ENCODE results near the gene RHO. TPM values are rescaled to one million over a fixed set of nuclear protein-coding genes. Genes with fewer than 3 reads are reported as not detected.

Gene RHO
- total and polyA plus RNA-seq, 4 donors, result 0.01 TPM; not detected in 3

- DNase-seq, result no peak
- no peaks in the 10 kb centered on the region for H3K27me3 ChIP-seq (ENCODE audit: control insufficient read depth in 3 of 3, insufficient read depth in 3 of 3, low read length in 2 of 3)
- 97 to 98% methylated on average over 16 of the region's 16 CpGs for WGBS, 2 donors
- no peaks in the 10 kb centered on the region for H3K9me3 ChIP-seq (ENCODE audit: control insufficient read depth in 4 of 4, insufficient read depth in 3 of 4, low read length in 3 of 4)
- H3K36me3 ChIP-seq (ENCODE audit: control insufficient read depth in 4 of 4, insufficient read depth in 4 of 4, low read length in 4 of 4), result no peaks in the 10 kb centered on the region
- ATAC-seq (ENCODE audit: insufficient read depth, low FRiP score), result no peak
- peaks cover 0 to 17% (median 7%) of the 10 kb centered on the region in 5 donors for H3K4me1 ChIP-seq (ENCODE audit: control insufficient read depth in 5 of 5, insufficient read depth in 5 of 5, low read length in 5 of 5)
- no peak overlapping the region for H3K9ac ChIP-seq (ENCODE audit: insufficient read depth in 1 of 2, low read length in 2 of 2)
- TF ChIP-seq, protein P1, sequence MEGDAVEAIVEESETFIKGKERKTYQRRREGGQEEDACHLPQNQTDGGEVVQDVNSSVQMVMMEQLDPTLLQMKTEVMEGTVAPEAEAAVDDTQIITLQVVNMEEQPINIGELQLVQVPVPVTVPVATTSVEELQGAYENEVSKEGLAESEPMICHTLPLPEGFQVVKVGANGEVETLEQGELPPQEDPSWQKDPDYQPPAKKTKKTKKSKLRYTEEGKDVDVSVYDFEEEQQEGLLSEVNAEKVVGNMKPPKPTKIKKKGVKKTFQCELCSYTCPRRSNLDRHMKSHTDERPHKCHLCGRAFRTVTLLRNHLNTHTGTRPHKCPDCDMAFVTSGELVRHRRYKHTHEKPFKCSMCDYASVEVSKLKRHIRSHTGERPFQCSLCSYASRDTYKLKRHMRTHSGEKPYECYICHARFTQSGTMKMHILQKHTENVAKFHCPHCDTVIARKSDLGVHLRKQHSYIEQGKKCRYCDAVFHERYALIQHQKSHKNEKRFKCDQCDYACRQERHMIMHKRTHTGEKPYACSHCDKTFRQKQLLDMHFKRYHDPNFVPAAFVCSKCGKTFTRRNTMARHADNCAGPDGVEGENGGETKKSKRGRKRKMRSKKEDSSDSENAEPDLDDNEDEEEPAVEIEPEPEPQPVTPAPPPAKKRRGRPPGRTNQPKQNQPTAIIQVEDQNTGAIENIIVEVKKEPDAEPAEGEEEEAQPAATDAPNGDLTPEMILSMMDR (IDR thresholded peaks at IDR 0.05; ENCODE audit: control extremely low read depth, extremely low read depth), result no peak
- H3K4me3 ChIP-seq, result no peak overlapping the region
- H3K27ac ChIP-seq (ENCODE audit: low read depth in 1 of 2, low read length in 1 of 2), result no peak overlapping the region
Observed at GRCh38 chr3:129533406-129533805, 5.0 kb downstream of the RHO start.

- DNase-seq (no peak), ATAC-seq (ENCODE audit: insufficient read depth, low FRiP score) (no peak)
- no peak overlapping the region for H3K4me3 ChIP-seq
- 89 to 91% methylated on average over 4 of the region's 4 CpGs for WGBS, 2 donors
- H3K36me3 ChIP-seq (ENCODE audit: control insufficient read depth in 4 of 4, insufficient read depth in 4 of 4, low read length in 4 of 4), result no peaks in the 10 kb centered on the region
- H3K27ac ChIP-seq (ENCODE audit: low read depth in 1 of 2, low read length in 1 of 2), result no peak overlapping the region
- H3K4me1 ChIP-seq (ENCODE audit: control insufficient read depth in 5 of 5, insufficient read depth in 5 of 5, low read length in 5 of 5), result peaks cover 0 to 14% (median 7%) of the 10 kb centered on the region in 5 donors
- H3K27me3 ChIP-seq (ENCODE audit: control insufficient read depth in 3 of 3, insufficient read depth in 3 of 3, low read length in 2 of 3), result no peaks in the 10 kb centered on the region
- H3K9ac ChIP-seq (ENCODE audit: insufficient read depth in 1 of 2, low read length in 2 of 2), result no peak overlapping the region
- TF ChIP-seq, protein P1 (IDR thresholded peaks at IDR 0.05; ENCODE audit: control extremely low read depth, extremely low read depth), result no peak
- no peaks in the 10 kb centered on the region for H3K9me3 ChIP-seq (ENCODE audit: control insufficient read depth in 4 of 4, insufficient read depth in 3 of 4, low read length in 3 of 4)
Observed at GRCh38 chr3:129534428-129535027, 6.1 kb downstream of the RHO start.

DNA sequence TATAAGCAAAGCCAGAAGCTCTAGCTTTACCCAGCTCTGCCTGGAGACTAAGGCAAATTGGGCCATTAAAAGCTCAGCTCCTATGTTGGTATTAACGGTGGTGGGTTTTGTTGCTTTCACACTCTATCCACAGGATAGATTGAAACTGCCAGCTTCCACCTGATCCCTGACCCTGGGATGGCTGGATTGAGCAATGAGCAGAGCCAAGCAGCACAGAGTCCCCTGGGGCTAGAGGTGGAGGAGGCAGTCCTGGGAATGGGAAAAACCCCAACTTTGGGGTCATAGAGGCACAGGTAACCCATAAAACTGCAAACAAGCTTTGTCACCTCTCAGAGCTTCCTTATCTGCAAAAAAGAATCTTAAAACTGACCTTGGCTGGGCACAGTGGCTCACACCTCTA is 6.6 kb downstream of the RHO start:
- ATAC-seq (ENCODE audit: insufficient read depth, low FRiP score) (no peak), DNase-seq (no peak)
- Histone ChIP-seq H3K27ac (ENCODE audit: low read depth in 1 of 2, low read length in 1 of 2) (no peak overlapping the region), H3K4me1 (ENCODE audit: control insufficient read depth in 5 of 5, insufficient read depth in 5 of 5, low read length in 5 of 5) (peaks cover 0 to 8% (median 3%) of the 10 kb centered on the region in 5 donors), H3K27me3 (ENCODE audit: control insufficient read depth in 3 of 3, insufficient read depth in 3 of 3, low read length in 2 of 3) (no peaks in the 10 kb centered on the region), H3K36me3 (ENCODE audit: control insufficient read depth in 4 of 4, insufficient read depth in 4 of 4, low read length in 4 of 4) (no peaks in the 10 kb centered on the region), H3K4me3 (no peak overlapping the region), H3K9ac (ENCODE audit: insufficient read depth in 1 of 2, low read length in 2 of 2) (no peak overlapping the region), H3K9me3 (ENCODE audit: control insufficient read depth in 4 of 4, insufficient read depth in 3 of 4, low read length in 3 of 4) (no peaks in the 10 kb centered on the region)
- WGBS, 2 donors, result 89 to 94% methylated on average over 1 of the region's 1 CpG
- TF ChIP-seq, protein P1 (IDR thresholded peaks at IDR 0.05; ENCODE audit: control extremely low read depth, extremely low read depth), result no peak

DNA sequence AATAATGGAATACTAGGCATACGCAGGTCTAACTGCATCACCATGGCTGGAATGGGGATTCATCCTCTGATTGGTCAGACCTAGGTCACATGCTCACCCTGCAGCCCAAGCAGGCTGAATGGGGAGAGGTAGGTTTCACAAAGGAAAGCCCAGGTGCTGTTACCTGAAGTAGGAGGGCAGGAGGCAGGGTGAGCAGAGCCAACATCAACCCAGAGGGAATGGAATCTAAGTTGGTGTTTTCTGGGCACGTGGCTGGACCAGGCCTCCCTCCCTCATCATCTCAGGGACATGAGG is 7.9 kb downstream of the RHO start:
- WGBS, 2 donors, result 87 to 91% methylated on average over 2 of the region's 2 CpGs
- TF ChIP-seq, protein P1 (IDR thresholded peaks at IDR 0.05; ENCODE audit: control extremely low read depth, extremely low read depth), result no peak
- H3K27ac ChIP-seq (ENCODE audit: low read depth in 1 of 2, low read length in 1 of 2), result no peak overlapping the region
- DNase-seq (no peak), ATAC-seq (ENCODE audit: insufficient read depth, low FRiP score) (no peak)
- no peak overlapping the region for H3K9ac ChIP-seq (ENCODE audit: insufficient read depth in 1 of 2, low read length in 2 of 2)
- no peak overlapping the region for H3K4me3 ChIP-seq
- no peaks in the 10 kb centered on the region for H3K36me3 ChIP-seq (ENCODE audit: control insufficient read depth in 4 of 4, insufficient read depth in 4 of 4, low read length in 4 of 4)
- no peaks in the 10 kb centered on the region for H3K4me1 ChIP-seq (ENCODE audit: control insufficient read depth in 5 of 5, insufficient read depth in 5 of 5, low read length in 5 of 5)
- no peaks in the 10 kb centered on the region for H3K9me3 ChIP-seq (ENCODE audit: control insufficient read depth in 4 of 4, insufficient read depth in 3 of 4, low read length in 3 of 4)
- no peaks in the 10 kb centered on the region for H3K27me3 ChIP-seq (ENCODE audit: control insufficient read depth in 3 of 3, insufficient read depth in 3 of 3, low read length in 2 of 3)

Data from lung (tissue), 12 donors.